B cell (primary cell): ENCODE data around the gene BRAF. TPM values are rescaled to one million over a fixed set of nuclear protein-coding genes. Genes with fewer than 3 reads are reported as not detected.

ENCODE experiments used
- ATAC-seq: fragments of 200-7000 bp; cut with Tn5 transposase; one replicate; pipeline ENCODE4 v1.10.0; 2021; ENCODE audit warnings: low read depth, mild to moderate bottlenecking, moderate number of reproducible peaks, moderate library complexity
- CTCF ChIA-PET: fragments of 350-600 bp; sonication (Branson Sonifier 250); formaldehyde crosslinking; loops from one replicate; lab custom pipeline; 2021; ENCODE audit warnings: antibody characterized with exemption, inconsistent platforms; lab: Charles Lee
- POLR2A ChIA-PET: fragments of 350-600 bp; sonication (Branson Sonifier 250); formaldehyde crosslinking; loops from one replicate; lab custom pipeline; 2021; ENCODE audit warnings: antibody characterized with exemption; lab: Charles Lee
- DNase-seq: peaks from one replicate; pipeline ENCODE4 v3.0.0; 2013
- H2AFZ ChIP-seq: 2 replicates; pipeline ENCODE4 v1.6.1; 2012; ENCODE audit warnings: mild to moderate bottlenecking, low read depth, low read length; ENCODE audit not compliant: insufficient read depth, poor library complexity, severe bottlenecking
- H3K27ac ChIP-seq, 2 donors: 1 replicate in 1 of 2; 2 replicates in 1 of 2; pipeline ENCODE4 v1.5.1; 2012 to 2013; ENCODE audit warnings: low read length in 2 of 2, mild to moderate bottlenecking in 2 of 2, moderate library complexity in 1 of 2
- H3K27me3 ChIP-seq, 4 experiments: fragments of 200-600 bp in 1 of 4; sonication (generic) in 1 of 4; replicated peaks in 1 of 4; 1 replicate in 2 of 4; 2 replicates in 2 of 4; pipeline versions ENCODE4 v1.6.1 to v1.7.0; 2013 to 2016; ENCODE audit warnings: low read length in 3 of 4, mild to moderate bottlenecking in 2 of 4, mixed read lengths in 1 of 4, moderate library complexity in 1 of 4; ENCODE audit not compliant: insufficient read depth in 4 of 4, control insufficient read depth in 3 of 4; ENCODE audit errors: control extremely low read depth in 1 of 4
- H3K36me3 ChIP-seq, 2 experiments: replicated peaks in 1 of 2; 1 replicate in 1 of 2; 2 replicates in 1 of 2; pipeline versions ENCODE4 v1.6.1 to v1.7.1; 2013; ENCODE audit warnings: low read length in 1 of 2; ENCODE audit not compliant: insufficient read depth in 2 of 2, control insufficient read depth in 1 of 2; ENCODE audit errors: control extremely low read depth in 1 of 2, extremely low read depth in 1 of 2
- H3K4me1 ChIP-seq, 2 donors: fragments of 200-600 bp in 1 of 2; sonication (generic) in 1 of 2; 1 replicate in 1 of 2; 2 replicates in 1 of 2; pipeline versions ENCODE4 v1.5.1 to v1.6.1; 2013 to 2017; ENCODE audit warnings: low read length in 2 of 2; ENCODE audit not compliant: control insufficient read depth in 2 of 2, insufficient read depth in 2 of 2
- H3K4me2 ChIP-seq: replicated peaks from 2 replicates; pipeline ENCODE3; 2012; ENCODE audit warnings: mild to moderate bottlenecking, low read depth, low read length; ENCODE audit not compliant: poor library complexity, severe bottlenecking
- H3K4me3 ChIP-seq, 5 experiments: fragments of 200-600 bp in 1 of 5; sonication (generic) in 1 of 5; 1 replicate in 3 of 5; 2 replicates in 2 of 5; pipeline versions ENCODE4 v1.5.1 to v1.7.0; 2011 to 2016; ENCODE audit warnings: low read length in 4 of 5, mild to moderate bottlenecking in 4 of 5, low read depth in 2 of 5, control low read depth in 1 of 5, moderate library complexity in 1 of 5; ENCODE audit not compliant: insufficient read depth in 1 of 5; ENCODE audit errors: control extremely low read depth in 1 of 5, extremely low read depth in 1 of 5
- H3K79me2 ChIP-seq: fragments of 200-600 bp; sonication (generic); one replicate; pipeline ENCODE4 v1.6.0; 2016; ENCODE audit warnings: low read length; ENCODE audit not compliant: control insufficient read depth, insufficient read depth
- H3K9ac ChIP-seq: fragments of 200-600 bp; sonication (generic); 2 replicates; pipeline ENCODE4 v1.6.1; 2017; ENCODE audit warnings: mild to moderate bottlenecking, low read length, moderate library complexity
- H3K9me3 ChIP-seq, 3 donors: one replicate each; pipeline versions ENCODE4 v1.6.1 to v1.7.1; 2013; ENCODE audit warnings: low read length in 2 of 3; ENCODE audit not compliant: control insufficient read depth in 2 of 3, insufficient read depth in 1 of 3; ENCODE audit errors: control extremely low read depth in 1 of 3
- H4K20me1 ChIP-seq: 2 replicates; pipeline ENCODE4 v1.6.0; 2012; ENCODE audit warnings: mild to moderate bottlenecking, low read length; ENCODE audit not compliant: insufficient read depth, control insufficient read depth, poor library complexity, severe bottlenecking
- H3K27ac Mint-ChIP-seq: one replicate; pipeline ENCODE4 v1.8.0; 2021; ENCODE audit warnings: mixed read lengths
- H3K27me3 Mint-ChIP-seq: one replicate; pipeline ENCODE4 v1.8.0; 2021; ENCODE audit warnings: mixed read lengths
- H3K4me1 Mint-ChIP-seq: one replicate; pipeline ENCODE4 v1.8.0; 2021; ENCODE audit warnings: mixed read lengths
- H3K4me3 Mint-ChIP-seq: one replicate; pipeline ENCODE4 v1.8.0; 2021; ENCODE audit warnings: mixed read lengths
- H3K9me3 Mint-ChIP-seq: one replicate; pipeline ENCODE4 v1.8.0; 2022; ENCODE audit warnings: mixed read lengths; ENCODE audit not compliant: insufficient read depth
- CTCF ChIP-seq: fragments of 200-600 bp; IDR thresholded peaks from one replicate; pipeline ENCODE4 v1.8.0; 2022; ENCODE audit warnings: antibody characterized with exemption, mild to moderate bottlenecking
- EZH2 ChIP-seq: IDR thresholded peaks from 2 replicates; pipeline ENCODE4 v1.6.1; 2012; ENCODE audit warnings: borderline replicate concordance, low read depth, mild to moderate bottlenecking, moderate library complexity, low read length; ENCODE audit not compliant: insufficient read depth, poor library complexity, severe bottlenecking
- WGBS: methylation state at CpG from one replicate; pipeline ENCODE4 v1.1.5; 2013; ENCODE audit warnings: missing lambda C conversion rate; ENCODE audit not compliant: insufficient coverage; 5-methylcytosine and 5-hydroxymethylcytosine counted together
- intact Hi-C: fragments of 100-400 bp; cut with micrococcal nuclease; formaldehyde crosslinking; loops from one replicate; pipeline ENCODE4 v1.10.0; 2022
- polyA plus RNA-seq: library from polyadenylated mRNA; depleted of rRNA; stranded (reverse); fragments of >200 nt; gene quantifications from 2 replicates; pipeline ENCODE4 v1.2.3, GENCODE V29; 2012
- total RNA-seq, 2 donors: library from RNA; stranded (reverse); fragments of 120-200 nt in 1 of 2; gene quantifications; 1 replicate in 1 of 2; 2 replicates in 1 of 2; pipeline versions ENCODE4 v1.2.3 to v1.2.4, GENCODE V29; 2013 to 2022

BRAF gene
- total and polyA plus RNA-seq, 2 donors (not counting 1 experiment from before 2014, with no cell fraction given) = 13.5 to 90.9 TPM

GRCh38 chr7:140674899-140675701 is 249.6 kb downstream of the BRAF start:
- 83% methylated on average over 5 of the region's 8 CpGs for WGBS
- CTCF ChIA-PET = interaction anchor here (0.9 to 4.1 kb wide), 8 partner anchors 10 to 252 kb away, joined by 3 to 17 read pairs (median 6); partner anchors contain the start of gene NDUFB2
- TF ChIP-seq CTCF (peak; percentile 23), EZH2 (no peak)
- peak; percentile 30 for DNase-seq
- no peaks in the 10 kb centered on the region for H3K27me3 Mint-ChIP-seq
- Histone ChIP-seq H3K27ac (peak overlapping the region; percentile 39 to 79), H3K36me3 (peaks cover 0 to 8% of the 10 kb centered on the region in 2 experiments), H3K4me3 (no peak overlapping the region), H4K20me1 (no peaks in the 10 kb centered on the region), H2AFZ (no peak overlapping the region), H3K4me2 (peak overlapping the region; percentile 80), H3K79me2 (peaks cover 33% of the 10 kb centered on the region), H3K9me3 (peaks cover 0 to 7% (median 0%) of the 10 kb centered on the region in 3 donors), H3K27me3 (no peaks in the 10 kb centered on the region), H3K4me1 (peaks cover 46 to 54% of the 10 kb centered on the region in 2 donors), H3K9ac (no peak overlapping the region)
- peak overlapping the region; percentile 87 for H3K4me3 Mint-ChIP-seq
- intact Hi-C loops = loop anchor here (5.0 to 10.0 kb wide), 3 partner anchors 32 to 1330 kb away; partner anchors contain the start of genes FMC1 and SLC37A3
- POLR2A ChIA-PET = interaction anchor here (0.9 to 1.3 kb wide), 2 partner anchors 197 to 198 kb away, joined by 3 read pairs; no protein-coding TSS in a partner anchor
- H3K4me1 Mint-ChIP-seq = peaks cover 52% of the 10 kb centered on the region
- H3K27ac Mint-ChIP-seq = peak overlapping the region; percentile 91
- ATAC-seq = no peak
- no peaks in the 10 kb centered on the region for H3K9me3 Mint-ChIP-seq
